ENCODE measurements around the gene VAV3. TPM values are rescaled to one million over a fixed set of nuclear protein-coding genes. Genes with fewer than 3 reads are reported as not detected.

Gene VAV3
- total RNA-seq, 1 experiment from 2014 or later: 10.0 TPM

GRCh38 chr1:107941531-107941930 is 23.4 kb downstream of the VAV3 start:
- no peaks in the 10 kb centered on the region for H3K36me3 Mint-ChIP-seq
- ATAC-seq (no peak), DNase-seq (ENCODE audit: low spot score) (no peak)
- CTCF ChIA-PET: interaction anchor here (1.4 kb wide), 1 partner anchor 22 kb away, joined by 4 read pairs; no protein-coding TSS in a partner anchor
- no peaks in the 10 kb centered on the region; the same call in 1 of the 2 replicates for H3K9me3 Mint-ChIP-seq
- no peak overlapping the region for H3K4me3 Mint-ChIP-seq
- H3K4me1 Mint-ChIP-seq: peaks cover 21% of the 10 kb centered on the region
- H3K27me3 Mint-ChIP-seq (ENCODE audit: low read depth): no peaks in the 10 kb centered on the region
- H3K27ac Mint-ChIP-seq: no peak overlapping the region
- POLR2A ChIA-PET: no interaction called here
- TF ChIP-seq E2F5 (CRISPR knock-in tag; IDR thresholded peaks at IDR 0.05): no peak

GRCh38 chr1:107941123-107941522 is 23.9 kb downstream of the VAV3 start:
- no peak overlapping the region for H3K4me3 Mint-ChIP-seq
- DNase-seq (ENCODE audit: low spot score) (no peak), ATAC-seq (no peak)
- TF ChIP-seq MYBL2 (CRISPR knock-in tag; IDR thresholded peaks at IDR 0.05) (no peak), JAZF1 (CRISPR knock-in tag; IDR thresholded peaks at IDR 0.05) (no peak), ATF6 (CRISPR knock-in tag; IDR thresholded peaks at IDR 0.05) (no peak), PRDM15 (CRISPR knock-in tag; IDR thresholded peaks at IDR 0.05) (no peak), PREB (CRISPR knock-in tag; IDR thresholded peaks at IDR 0.05; ENCODE audit: borderline replicate concordance) (no peak), AR (CRISPR knock-in tag; IDR thresholded peaks at IDR 0.05) (no peak), ZNF671 (CRISPR knock-in tag; IDR thresholded peaks at IDR 0.05) (no peak), ZNF416 (CRISPR knock-in tag; IDR thresholded peaks at IDR 0.05) (no peak), ZNF263 (CRISPR knock-in tag; IDR thresholded peaks at IDR 0.05; ENCODE audit: low read depth) (no peak)
- peaks cover 24% of the 10 kb centered on the region for H3K4me1 Mint-ChIP-seq
- ChIA-PET CTCF (interaction anchor here (1.4 kb wide), 1 partner anchor 23 kb away, joined by 4 read pairs; no protein-coding TSS in a partner anchor), POLR2A (no interaction called here)
- no peak overlapping the region for H3K27ac Mint-ChIP-seq
- no peaks in the 10 kb centered on the region; the same call in 1 of the 2 replicates for H3K9me3 Mint-ChIP-seq
- H3K36me3 Mint-ChIP-seq: no peaks in the 10 kb centered on the region
- no peaks in the 10 kb centered on the region for H3K27me3 Mint-ChIP-seq (ENCODE audit: low read depth)

- Mint-ChIP-seq H3K4me3 (no peak overlapping the region), H3K4me1 (peaks cover 26% of the 10 kb centered on the region), H3K27me3 (ENCODE audit: low read depth) (no peaks in the 10 kb centered on the region), H3K9me3 (no peaks in the 10 kb centered on the region; the same call in 1 of the 2 replicates), H3K27ac (no peak overlapping the region), H3K36me3 (no peaks in the 10 kb centered on the region)
- ChIA-PET CTCF (interaction anchor here (1.4 kb wide), 1 partner anchor 23 kb away, joined by 4 read pairs; no protein-coding TSS in a partner anchor), POLR2A (no interaction called here)
- no peak for DNase-seq (ENCODE audit: low spot score)
- TF ChIP-seq CREM (CRISPR knock-in tag; IDR thresholded peaks at IDR 0.05): no peak
- no peak for TF ChIP-seq MYBL2 (CRISPR knock-in tag; IDR thresholded peaks at IDR 0.05)
- TF ChIP-seq MXD4 (CRISPR knock-in tag; IDR thresholded peaks at IDR 0.05; ENCODE audit: borderline replicate concordance): no peak
- no peak for TF ChIP-seq IRF1 (CRISPR knock-in tag; IDR thresholded peaks at IDR 0.05)
- no peak for ATAC-seq
Measured at GRCh38 chr1:107940701-107941100, 24.3 kb downstream of the VAV3 start.

Data from WTC11 (cell line).